NB4 (cell line): ENCODE results near the gene MEIS1.

Experiments used
- DNase-seq: peaks from one replicate; pipeline ENCODE4 v3.0.0; 2010; ENCODE audit warnings: low read depth
- H3K4me3 ChIP-seq: one replicate; pipeline ENCODE4 v1.5.1; 2011; ENCODE audit warnings: mild to moderate bottlenecking, low read depth, low read length, moderate library complexity
- MYC ChIP-seq: IDR thresholded peaks from 2 replicates; pipeline ENCODE4 v1.6.1; 2011; ENCODE audit warnings: low read depth, low read length
- POLR2A ChIP-seq: IDR thresholded peaks from 2 replicates; pipeline ENCODE4 v1.6.1; 2011; ENCODE audit warnings: mild to moderate bottlenecking; ENCODE audit not compliant: insufficient read length; ENCODE audit errors: extremely low read depth
- TF ChIP-seq, protein P1 (sequence below): IDR thresholded peaks from 2 replicates; pipeline ENCODE4 v1.6.1; 2011; ENCODE audit warnings: low read depth, low read length
- TF ChIP-seq, protein P2 (sequence below): IDR thresholded peaks from one replicate; pipeline ENCODE4 v1.5.1; 2012; ENCODE audit warnings: low read depth, low read length

Gene MEIS1

DNA sequence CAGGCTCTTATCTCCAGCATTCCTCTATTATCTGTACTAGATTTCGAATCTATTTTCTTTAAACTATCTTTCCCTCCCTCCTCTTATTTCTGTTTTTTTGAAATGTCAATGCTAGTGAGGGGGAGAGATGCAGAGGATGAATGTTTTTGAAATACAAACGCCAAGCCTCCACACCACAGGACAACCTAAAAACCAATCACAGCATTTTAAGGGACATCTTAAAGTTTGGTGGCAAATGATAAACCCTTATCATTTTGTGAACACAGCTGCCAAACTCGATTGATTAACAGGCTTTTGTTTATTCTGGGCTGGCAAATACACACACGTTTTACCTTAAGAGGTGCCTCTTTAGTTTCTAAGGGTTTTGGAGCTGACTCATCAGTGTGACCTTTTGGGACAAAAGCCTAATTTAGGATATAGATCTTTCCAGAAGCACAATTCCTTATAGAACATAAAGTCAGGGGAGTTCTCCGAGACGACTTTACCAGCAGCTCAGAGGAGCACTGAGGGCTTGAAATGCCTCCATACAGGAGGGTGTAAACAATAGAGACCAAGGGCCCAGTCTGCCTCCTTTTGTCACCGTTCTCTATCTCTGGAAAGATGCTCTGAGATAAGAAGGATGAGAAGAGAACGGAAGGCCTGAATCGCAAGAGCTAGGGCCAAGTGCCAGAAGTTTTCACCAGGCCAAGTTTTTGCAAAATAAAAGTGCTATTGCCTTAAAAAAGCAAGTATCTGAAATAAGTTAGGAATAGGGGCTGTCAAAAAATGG, 4.2 kb upstream of the MEIS1 start:
- TF ChIP-seq, protein P1, sequence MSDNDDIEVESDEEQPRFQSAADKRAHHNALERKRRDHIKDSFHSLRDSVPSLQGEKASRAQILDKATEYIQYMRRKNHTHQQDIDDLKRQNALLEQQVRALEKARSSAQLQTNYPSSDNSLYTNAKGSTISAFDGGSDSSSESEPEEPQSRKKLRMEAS, result no peak
- TF ChIP-seq MYC, result no peak
- TF ChIP-seq, protein P2, sequence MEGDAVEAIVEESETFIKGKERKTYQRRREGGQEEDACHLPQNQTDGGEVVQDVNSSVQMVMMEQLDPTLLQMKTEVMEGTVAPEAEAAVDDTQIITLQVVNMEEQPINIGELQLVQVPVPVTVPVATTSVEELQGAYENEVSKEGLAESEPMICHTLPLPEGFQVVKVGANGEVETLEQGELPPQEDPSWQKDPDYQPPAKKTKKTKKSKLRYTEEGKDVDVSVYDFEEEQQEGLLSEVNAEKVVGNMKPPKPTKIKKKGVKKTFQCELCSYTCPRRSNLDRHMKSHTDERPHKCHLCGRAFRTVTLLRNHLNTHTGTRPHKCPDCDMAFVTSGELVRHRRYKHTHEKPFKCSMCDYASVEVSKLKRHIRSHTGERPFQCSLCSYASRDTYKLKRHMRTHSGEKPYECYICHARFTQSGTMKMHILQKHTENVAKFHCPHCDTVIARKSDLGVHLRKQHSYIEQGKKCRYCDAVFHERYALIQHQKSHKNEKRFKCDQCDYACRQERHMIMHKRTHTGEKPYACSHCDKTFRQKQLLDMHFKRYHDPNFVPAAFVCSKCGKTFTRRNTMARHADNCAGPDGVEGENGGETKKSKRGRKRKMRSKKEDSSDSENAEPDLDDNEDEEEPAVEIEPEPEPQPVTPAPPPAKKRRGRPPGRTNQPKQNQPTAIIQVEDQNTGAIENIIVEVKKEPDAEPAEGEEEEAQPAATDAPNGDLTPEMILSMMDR, result no peak
- no peak for TF ChIP-seq POLR2A
- no peak for DNase-seq
- no peak overlapping the region for H3K4me3 ChIP-seq

- TF ChIP-seq, protein P1, result no peak
- TF ChIP-seq MYC (no peak), POLR2A (no peak)
- TF ChIP-seq, protein P2, result no peak
- DNase-seq, result no peak
- no peak overlapping the region for H3K4me3 ChIP-seq
These were observed 3.7 kb upstream of the MEIS1 start for GRCh38 chr2:66431274-66431642.

DNA sequence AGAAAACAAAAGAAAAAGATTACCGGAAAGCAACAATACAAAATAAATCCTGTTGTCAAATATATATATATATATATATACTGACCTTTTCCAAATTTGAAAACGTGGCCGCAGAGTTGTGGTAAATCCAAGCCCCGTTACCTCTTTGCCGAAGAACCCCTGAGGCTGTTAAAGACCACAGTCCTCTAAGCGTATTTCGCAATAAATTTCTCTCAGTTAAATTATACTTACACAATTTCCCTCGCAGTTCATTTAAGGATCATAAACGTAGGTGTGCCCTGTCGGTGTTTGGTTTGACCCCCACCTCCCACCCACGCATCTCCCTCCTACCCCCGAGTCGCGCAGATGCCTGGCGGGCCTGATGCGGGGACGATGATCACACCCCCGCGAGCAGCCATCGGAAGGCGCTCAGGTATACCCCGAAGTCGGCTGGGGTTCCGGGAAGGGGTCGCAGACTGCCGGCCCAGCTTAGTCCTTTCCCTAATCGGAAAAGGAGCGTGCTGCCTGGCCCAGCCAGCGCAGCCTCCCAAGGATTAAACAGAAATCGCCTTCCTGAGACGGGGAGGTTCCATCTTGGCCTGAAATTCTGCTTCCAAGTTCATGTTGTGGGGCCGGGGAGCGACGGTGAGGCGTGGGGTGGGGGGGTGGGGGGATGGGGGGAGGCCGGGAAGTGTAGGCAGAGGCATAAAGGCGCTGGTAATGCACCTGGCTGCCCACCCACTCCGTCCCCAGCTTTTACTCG, 2.9 kb upstream of the MEIS1 start:
- peak; percentile 46 for DNase-seq
- TF ChIP-seq, protein P1, result no peak
- TF ChIP-seq MYC (no peak), POLR2A (no peak)
- TF ChIP-seq, protein P2, result no peak
- H3K4me3 ChIP-seq, result no peak overlapping the region

GRCh38 chr2:66432801-66433694, 1.9 kb upstream of the MEIS1 start:
- DNase-seq, result no peak
- TF ChIP-seq MYC (no peak), POLR2A (no peak)
- TF ChIP-seq, protein P2, result no peak
- TF ChIP-seq, protein P1, result no peak
- no peak overlapping the region for H3K4me3 ChIP-seq

- no peak for DNase-seq
- peak overlapping the region; percentile 7 for H3K4me3 ChIP-seq
- TF ChIP-seq, protein P1, result no peak
- no peak for TF ChIP-seq POLR2A
- TF ChIP-seq, protein P2, result no peak
These were observed 1.3 kb upstream of the MEIS1 start for GRCh38 chr2:66433695-66433944.
